LNCaP clone FGC (cell line): ENCODE data around the gene ARHGAP31.
"Not testable (repeated sequence)": the region's sequence is repeated elsewhere in the genome, so short reads cannot be mapped to it uniquely, and the experiment has no call there.

Experiments
- DNase-seq: peaks from one replicate; pipeline ENCODE4 v3.0.0-alpha.2; 2011; ENCODE audit warnings: low read depth
- H3K4me3 ChIP-seq: 2 replicates; pipeline ENCODE4 v1.5.1; 2011; ENCODE audit warnings: mild to moderate bottlenecking, low read depth, low read length, control low read depth
- CTCF ChIP-seq: IDR thresholded peaks from 2 replicates; pipeline ENCODE4 v1.5.1; 2012; ENCODE audit warnings: mild to moderate bottlenecking; ENCODE audit not compliant: control insufficient read depth, insufficient read depth; ENCODE audit errors: extremely low read depth

Gene ARHGAP31

DNA sequence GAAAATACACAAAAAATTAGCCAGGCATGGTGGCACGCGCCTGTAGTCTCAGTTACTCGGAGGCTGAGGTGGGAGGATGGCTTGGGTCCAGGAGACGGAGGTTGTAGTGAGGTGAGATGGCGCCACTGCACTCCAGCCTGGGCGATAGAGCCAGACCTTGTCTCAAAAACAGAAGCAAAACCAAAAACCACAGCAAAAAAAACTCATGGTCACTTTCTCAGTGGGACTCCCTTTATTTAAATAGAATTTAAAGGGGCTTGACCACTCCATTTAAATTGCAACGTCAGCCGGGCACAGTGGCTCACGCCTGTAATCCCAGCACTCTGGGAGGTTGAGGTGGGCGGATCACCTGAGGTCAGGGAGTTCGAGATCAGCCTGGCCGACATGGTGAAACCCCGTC is 32.8 kb downstream of the ARHGAP31 start:
- no peak for DNase-seq
- H3K4me3 ChIP-seq = no peak overlapping the region
- TF ChIP-seq CTCF = no peak

DNA sequence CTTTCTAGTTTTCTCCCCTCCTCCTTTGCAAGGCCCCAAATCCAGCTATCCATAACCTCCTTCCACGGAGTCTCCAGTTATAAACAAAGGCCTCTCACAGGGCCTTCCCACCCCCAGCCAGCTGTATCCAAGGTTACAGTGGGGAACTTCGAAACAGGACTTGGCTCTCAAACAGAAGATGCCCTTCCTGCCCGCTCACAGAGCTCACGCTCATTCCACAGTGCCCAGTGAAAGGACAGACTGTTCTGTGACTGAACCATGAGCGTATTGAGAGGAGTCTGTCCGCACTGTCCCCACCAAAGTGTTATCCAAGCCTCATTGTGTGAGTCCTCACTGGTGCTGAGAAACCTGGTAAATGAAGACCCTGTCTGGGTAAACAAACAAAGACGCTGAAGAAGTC is 35.4 kb downstream of the ARHGAP31 start:
- no peak for TF ChIP-seq CTCF
- DNase-seq = no peak
- no peak overlapping the region for H3K4me3 ChIP-seq

DNA sequence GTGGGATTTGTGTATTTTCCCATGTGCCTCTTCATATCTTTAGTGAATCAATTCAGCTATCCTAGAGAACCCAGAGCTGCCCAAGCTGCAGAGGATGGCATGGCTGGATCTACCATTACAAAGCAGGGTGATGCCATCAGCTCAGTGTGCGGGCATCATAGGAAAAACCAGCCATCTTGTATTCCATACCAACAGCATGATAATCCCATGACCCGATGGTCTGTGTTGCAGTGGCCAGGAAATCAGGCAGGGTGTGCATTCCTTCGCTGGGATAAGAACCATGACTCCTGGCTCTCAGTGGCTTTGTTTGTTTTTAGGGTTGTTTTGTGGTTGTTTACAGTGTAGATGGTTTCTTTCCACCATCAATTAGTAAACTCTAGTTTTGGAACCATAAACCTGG is 36.0 kb downstream of the ARHGAP31 start:
- no peak for TF ChIP-seq CTCF
- H3K4me3 ChIP-seq = no peak overlapping the region
- DNase-seq = no peak

DNA sequence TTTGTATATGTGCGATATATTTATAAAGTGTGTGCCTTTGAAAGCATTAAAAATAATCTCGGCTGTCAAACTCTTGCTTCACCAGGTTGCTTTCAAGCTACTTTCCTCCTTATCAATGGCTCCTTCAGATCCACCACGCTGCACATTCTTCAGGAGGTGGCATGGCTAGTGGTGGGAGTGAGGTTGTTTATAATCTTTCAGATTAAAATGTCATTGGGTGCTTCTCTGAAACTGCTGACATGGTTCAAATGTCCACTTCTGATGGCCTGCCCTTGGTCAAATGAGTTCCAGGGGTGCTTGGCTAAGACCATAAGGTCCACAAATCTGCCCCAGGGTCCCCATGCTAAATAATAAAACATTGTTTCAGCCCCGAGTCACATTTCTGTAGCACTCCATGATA is 36.7 kb downstream of the ARHGAP31 start:
- no peak for DNase-seq
- no peak overlapping the region for H3K4me3 ChIP-seq
- TF ChIP-seq CTCF = no peak

GRCh38 chr3:119331661-119332060 is 37.5 kb downstream of the ARHGAP31 start:
- H3K4me3 ChIP-seq = no peak overlapping the region
- DNase-seq = no peak
- no peak for TF ChIP-seq CTCF

GRCh38 chr3:119333773-119334509 is 39.8 kb downstream of the ARHGAP31 start:
- TF ChIP-seq CTCF = no peak
- no peak overlapping the region for H3K4me3 ChIP-seq
- no peak for DNase-seq

GRCh38 chr3:119336823-119337222 is 42.6 kb downstream of the ARHGAP31 start:
- TF ChIP-seq CTCF = no peak
- no peak for DNase-seq
- H3K4me3 ChIP-seq = no peak overlapping the region

DNA sequence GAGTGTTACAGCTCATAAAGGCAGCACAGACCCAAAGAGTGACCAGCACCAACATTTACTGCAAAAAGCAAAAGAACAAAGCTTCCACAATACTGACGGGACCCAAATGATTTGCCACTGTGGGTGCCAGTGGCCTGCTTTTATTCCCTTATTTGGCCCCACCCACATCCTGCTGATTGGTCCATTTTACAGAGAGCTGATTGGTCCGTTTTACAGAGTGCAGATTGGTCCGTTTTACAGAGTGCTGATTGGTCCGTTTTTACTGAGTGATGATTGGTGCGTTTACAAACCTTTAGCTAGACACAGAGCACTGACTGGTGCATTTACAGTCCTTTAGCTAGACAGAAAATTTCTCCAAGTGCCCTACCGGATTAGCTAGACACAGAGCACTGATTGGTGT is 43.2 kb downstream of the ARHGAP31 start:
- H3K4me3 ChIP-seq, DNase-seq: not testable (repeated sequence)
